DND-41 (cell line): ENCODE results near the gene GRK3.
"Not testable (repeated sequence)": the region's sequence is repeated elsewhere in the genome, so short reads cannot be mapped to it uniquely, and the experiment has no call there.

Source experiments
- CTCF ChIP-seq: IDR thresholded peaks from 2 replicates; pipeline ENCODE4 v1.5.1; 2012; ENCODE audit warnings: borderline replicate concordance, low read length, moderate library complexity, mild to moderate bottlenecking; ENCODE audit not compliant: poor library complexity, severe bottlenecking; ENCODE audit errors: extremely low read depth
- EZH2 ChIP-seq: IDR thresholded peaks from 3 replicates; pipeline ENCODE4 v1.6.1; 2012; ENCODE audit warnings: borderline replicate concordance, low read depth, mild to moderate bottlenecking, moderate library complexity, low read length, inconsistent platforms; ENCODE audit not compliant: severe bottlenecking

- TF ChIP-seq CTCF, EZH2: not testable (repeated sequence)
Measured at GRCh38 chr22:25525804-25526584, 38.5 kb upstream of the GRK3 start.
